Neuronal stem cell (in vitro differentiated cells): ENCODE data around the gene SH2D7.

Source experiments
- DNase-seq: peaks from one replicate; pipeline ENCODE4 v3.0.0-alpha.2; 2013; ENCODE audit warnings: low spot score
- H2AFZ ChIP-seq: one replicate; pipeline ENCODE4 v1.6.1; 2013; ENCODE audit warnings: mild to moderate bottlenecking, low read length, inconsistent platforms
- H2AK5ac ChIP-seq: 2 replicates; pipeline ENCODE4 v1.6.1; 2013; ENCODE audit warnings: low read depth, mild to moderate bottlenecking, inconsistent platforms, low read length, moderate library complexity, mixed read lengths
- H2BK120ac ChIP-seq: 2 replicates; pipeline ENCODE4 v1.6.1; 2013; ENCODE audit warnings: low read depth, mild to moderate bottlenecking, inconsistent platforms, low read length, moderate library complexity, mixed read lengths
- H2BK12ac ChIP-seq: one replicate; pipeline ENCODE4 v1.6.1; 2013; ENCODE audit warnings: low read length, inconsistent platforms
- H2BK15ac ChIP-seq: 2 replicates; pipeline ENCODE4 v1.6.1; 2013; ENCODE audit warnings: mild to moderate bottlenecking, low read length, inconsistent platforms, mixed read lengths
- H2BK5ac ChIP-seq: one replicate; pipeline ENCODE4 v1.6.1; 2013; ENCODE audit warnings: inconsistent platforms, mild to moderate bottlenecking, low read length, moderate library complexity
- H3K14ac ChIP-seq: one replicate; pipeline ENCODE4 v1.6.1; 2013; ENCODE audit warnings: low read length, inconsistent platforms
- H3K18ac ChIP-seq: 2 replicates; pipeline ENCODE4 v1.6.1; 2013; ENCODE audit warnings: low read length, inconsistent platforms
- H3K23ac ChIP-seq: 2 replicates; pipeline ENCODE4 v1.6.1; 2013; ENCODE audit warnings: low read depth, mild to moderate bottlenecking, mixed read lengths, low read length, inconsistent platforms; ENCODE audit not compliant: poor library complexity
- H3K27ac ChIP-seq: replicated peaks from 3 replicates; pipeline ENCODE4 v1.5.1; 2013; ENCODE audit warnings: low read length, inconsistent platforms
- H3K27me3 ChIP-seq, 3 experiments: 2 replicates each; pipeline ENCODE4 v1.6.1; 2013; ENCODE audit warnings: low read length in 3 of 3, mild to moderate bottlenecking in 2 of 3, inconsistent platforms in 1 of 3, low read depth in 1 of 3, mixed read lengths in 1 of 3, moderate library complexity in 1 of 3; ENCODE audit not compliant: control insufficient read depth in 3 of 3, insufficient read depth in 3 of 3
- H3K36me3 ChIP-seq, 2 donors: replicated peaks in 1 of 2; 2 replicates each; pipeline ENCODE4 v1.6.1; 2013; ENCODE audit warnings: low read length in 2 of 2; ENCODE audit not compliant: control insufficient read depth in 2 of 2, insufficient read depth in 2 of 2
- H3K4ac ChIP-seq: 2 replicates; pipeline ENCODE4 v1.6.1; 2013; ENCODE audit warnings: inconsistent platforms, mild to moderate bottlenecking, low read length, moderate library complexity
- H3K4me1 ChIP-seq, 2 donors: 1 replicate in 1 of 2; 2 replicates in 1 of 2; pipeline ENCODE4 v1.6.1; 2013; ENCODE audit warnings: low read length in 2 of 2, low read depth in 1 of 2; ENCODE audit not compliant: control insufficient read depth in 2 of 2, insufficient read depth in 1 of 2
- H3K4me2 ChIP-seq: one replicate; pipeline ENCODE4 v1.6.1; 2013; ENCODE audit warnings: mild to moderate bottlenecking, low read length, inconsistent platforms; ENCODE audit not compliant: insufficient read depth, poor library complexity, severe bottlenecking
- H3K4me3 ChIP-seq, 2 donors: 2 replicates each; pipeline ENCODE4 v1.5.1; 2013; ENCODE audit warnings: low read length in 2 of 2, mild to moderate bottlenecking in 2 of 2, inconsistent platforms in 1 of 2, moderate library complexity in 1 of 2
- H3K79me1 ChIP-seq: one replicate; pipeline ENCODE4 v1.6.1; 2013; ENCODE audit warnings: low read depth, mild to moderate bottlenecking, inconsistent platforms, low read length, moderate library complexity
- H3K9ac ChIP-seq: one replicate; pipeline ENCODE4 v1.6.1; 2013; ENCODE audit warnings: mild to moderate bottlenecking, low read depth, low read length, inconsistent platforms; ENCODE audit not compliant: poor library complexity
- H3K9me3 ChIP-seq, 2 donors: replicated peaks in 1 of 2; 2 replicates each; pipeline versions ENCODE3 to v1.6.1; 2013; ENCODE audit warnings: low read length in 2 of 2, mild to moderate bottlenecking in 2 of 2, inconsistent platforms in 1 of 2, low read depth in 1 of 2, mixed read lengths in 1 of 2, moderate library complexity in 1 of 2; ENCODE audit not compliant: control insufficient read depth in 2 of 2, insufficient read depth in 1 of 2
- H4K8ac ChIP-seq: one replicate; pipeline ENCODE4 v1.6.1; 2013; ENCODE audit warnings: low read depth, mild to moderate bottlenecking, inconsistent platforms, low read length, moderate library complexity
- H4K91ac ChIP-seq: one replicate; pipeline ENCODE4 v1.6.1; 2013; ENCODE audit warnings: low read length, low read depth, mild to moderate bottlenecking, inconsistent platforms; ENCODE audit not compliant: poor library complexity
- whole genome bisulfite sequencing, 2 donors: extraction: QIAGEN DNeasy Blood & Tissue Kit; methylation state at CpG; one replicate each; pipeline ENCODE4 v1.1.7; 2013; ENCODE audit warnings: missing lambda C conversion rate in 2 of 2, mixed read lengths in 1 of 2; ENCODE audit not compliant: insufficient read length in 2 of 2, insufficient replicate concordance in 1 of 2; ENCODE audit errors: extremely low coverage in 2 of 2; 5-methylcytosine and 5-hydroxymethylcytosine counted together

SH2D7 gene

DNA sequence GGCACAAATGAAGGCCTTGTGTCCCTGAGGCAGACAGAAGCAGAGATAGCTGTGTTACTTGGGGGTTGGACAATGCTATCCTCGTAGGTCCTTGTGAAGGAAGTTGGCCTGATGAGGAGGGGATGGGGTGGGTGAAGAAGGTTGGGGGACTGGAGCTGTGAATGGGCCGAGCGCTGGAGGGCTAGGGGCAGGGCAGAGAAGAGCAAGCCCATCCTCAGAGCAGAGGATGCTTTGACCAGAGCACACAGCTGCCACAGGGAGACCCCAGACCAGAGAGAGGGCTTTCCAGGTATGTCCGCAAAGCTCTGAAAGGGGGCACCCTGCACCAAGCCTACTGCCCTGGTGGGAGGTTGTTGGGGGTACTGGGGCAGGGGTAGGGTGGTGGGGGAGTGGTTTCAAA, 9.2 kb upstream of the SH2D7 start:
- Histone ChIP-seq H2BK5ac (no peak overlapping the region), H4K8ac (no peak overlapping the region), H3K9ac (no peak overlapping the region), H2BK12ac (no peak overlapping the region), H3K4me2 (no peak overlapping the region), H3K18ac (no peak overlapping the region), H3K27ac (no peak overlapping the region), H3K27me3 (peaks cover 0 to 36% (median 2%) of the 10 kb centered on the region in 3 experiments), H3K9me3 (no peaks in the 10 kb centered on the region), H2BK15ac (no peak overlapping the region), H2AK5ac (peak overlapping the region; percentile 54), H3K4me3 (no peak overlapping the region), H3K14ac (no peak overlapping the region), H3K23ac (no peak overlapping the region), H3K4ac (no peak overlapping the region), H3K36me3 (no peaks in the 10 kb centered on the region), H2AFZ (no peak overlapping the region), H2BK120ac (peak overlapping the region; percentile 83), H3K79me1 (no peaks in the 10 kb centered on the region), H3K4me1 (no peaks in the 10 kb centered on the region), H4K91ac (no peak overlapping the region)
- no peak for DNase-seq
- WGBS, 2 donors = no CpG with 5 or more reads among the region's 4 CpGs

- no CpG with 5 or more reads among the region's 6 CpGs for WGBS, 2 donors
- H3K4me1 ChIP-seq = peaks cover 0 to 3% of the 10 kb centered on the region in 2 donors
- no peaks in the 10 kb centered on the region for H3K79me1 ChIP-seq
- H2BK12ac ChIP-seq = no peak overlapping the region
- no peaks in the 10 kb centered on the region for H3K36me3 ChIP-seq
- H3K9me3 ChIP-seq = no peaks in the 10 kb centered on the region
- no peak overlapping the region for H2BK5ac ChIP-seq
- no peak overlapping the region for H2AFZ ChIP-seq
- no peak overlapping the region for H3K4me2 ChIP-seq
- no peak overlapping the region for H3K14ac ChIP-seq
- no peak overlapping the region for H2BK120ac ChIP-seq
- no peak overlapping the region for H3K27ac ChIP-seq
- H3K9ac ChIP-seq = no peak overlapping the region
- H3K4me3 ChIP-seq = no peak overlapping the region
- no peak overlapping the region for H4K91ac ChIP-seq
- H3K23ac ChIP-seq = no peak overlapping the region
- H3K18ac ChIP-seq = no peak overlapping the region
- DNase-seq = no peak
- no peak overlapping the region for H4K8ac ChIP-seq
- H2BK15ac ChIP-seq = no peak overlapping the region
- H2AK5ac ChIP-seq = no peak overlapping the region
- H3K4ac ChIP-seq = no peak overlapping the region
- peaks cover 0 to 38% (median 2%) of the 10 kb centered on the region in 3 experiments for H3K27me3 ChIP-seq
Measured at GRCh38 chr15:78083687-78084448, 8.5 kb upstream of the SH2D7 start.

GRCh38 chr15:78084449-78084750, 8.0 kb upstream of the SH2D7 start:
- H3K4ac ChIP-seq = no peak overlapping the region
- no peaks in the 10 kb centered on the region for H3K9me3 ChIP-seq
- no peak overlapping the region for H4K91ac ChIP-seq
- no peak for DNase-seq
- H2BK12ac ChIP-seq = no peak overlapping the region
- no peak overlapping the region for H2BK5ac ChIP-seq
- no peak overlapping the region for H2BK120ac ChIP-seq
- H3K23ac ChIP-seq = no peak overlapping the region
- no peak overlapping the region for H3K9ac ChIP-seq
- WGBS, 2 donors = no CpG with 5 or more reads among the region's 5 CpGs
- H3K4me3 ChIP-seq = no peak overlapping the region
- H3K27me3 ChIP-seq = peaks cover 0 to 33% (median 2%) of the 10 kb centered on the region in 3 experiments
- H3K14ac ChIP-seq = no peak overlapping the region
- peaks cover 0 to 3% of the 10 kb centered on the region in 2 donors for H3K4me1 ChIP-seq
- no peak overlapping the region for H3K18ac ChIP-seq
- H2AK5ac ChIP-seq = no peak overlapping the region
- no peak overlapping the region for H3K27ac ChIP-seq
- no peaks in the 10 kb centered on the region for H3K36me3 ChIP-seq
- no peak overlapping the region for H3K4me2 ChIP-seq
- no peak overlapping the region for H4K8ac ChIP-seq
- no peaks in the 10 kb centered on the region for H3K79me1 ChIP-seq
- H2AFZ ChIP-seq = no peak overlapping the region
- H2BK15ac ChIP-seq = no peak overlapping the region

DNA sequence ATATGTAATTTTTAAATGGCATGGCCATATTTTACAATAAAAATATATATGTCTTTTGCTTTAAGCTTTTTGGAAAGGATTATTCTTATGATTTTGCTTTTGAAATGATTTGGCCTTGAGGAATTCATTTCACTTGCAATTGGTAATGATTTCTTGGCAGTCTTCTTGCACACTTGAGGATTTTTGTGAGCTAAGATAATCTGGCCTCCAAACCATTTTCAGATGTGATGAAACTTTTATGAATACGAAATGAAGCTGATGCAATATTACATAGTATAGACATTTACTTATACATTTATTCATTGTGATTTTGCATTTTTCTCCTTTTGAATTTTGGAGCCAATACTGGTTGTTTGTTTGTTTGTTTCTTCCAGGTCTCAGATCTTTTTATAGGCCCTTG, 6.4 kb upstream of the SH2D7 start:
- H3K4ac ChIP-seq = no peak overlapping the region
- H3K79me1 ChIP-seq = no peaks in the 10 kb centered on the region
- H3K4me3 ChIP-seq = no peak overlapping the region
- no peak overlapping the region for H2AK5ac ChIP-seq
- no peak overlapping the region for H4K91ac ChIP-seq
- no peak overlapping the region for H3K23ac ChIP-seq
- H3K14ac ChIP-seq = no peak overlapping the region
- peaks cover 0 to 22% (median 2%) of the 10 kb centered on the region in 3 experiments for H3K27me3 ChIP-seq
- H3K27ac ChIP-seq = no peak overlapping the region
- no peak overlapping the region for H3K18ac ChIP-seq
- no peak overlapping the region for H4K8ac ChIP-seq
- DNase-seq = no peak
- no peaks in the 10 kb centered on the region for H3K36me3 ChIP-seq
- no peak overlapping the region for H2BK12ac ChIP-seq
- no peaks in the 10 kb centered on the region for H3K9me3 ChIP-seq
- peaks cover 0 to 3% of the 10 kb centered on the region in 2 donors for H3K4me1 ChIP-seq
- no CpG with 5 or more reads among the region's 1 CpG for WGBS, 2 donors
- H3K4me2 ChIP-seq = no peak overlapping the region
- H2BK5ac ChIP-seq = no peak overlapping the region
- no peak overlapping the region for H2BK15ac ChIP-seq
- no peak overlapping the region for H2BK120ac ChIP-seq
- no peak overlapping the region for H2AFZ ChIP-seq
- H3K9ac ChIP-seq = no peak overlapping the region
